ENCODE measurements around the gene FPR3.

FPR3 gene

GRCh38 chr19:51807111-51807701, 12.2 kb downstream of the FPR3 start:
- DNase-seq (ENCODE audit: low read depth) = no peak

GRCh38 chr19:51807925-51808324, 13.0 kb downstream of the FPR3 start:
- DNase-seq (ENCODE audit: low read depth) = no peak

- no peak for DNase-seq (ENCODE audit: low read depth)
Measured at GRCh38 chr19:51808333-51808986, 13.5 kb downstream of the FPR3 start.

- no peak for DNase-seq (ENCODE audit: low read depth)
Measured at GRCh38 chr19:51809787-51810186, 14.8 kb downstream of the FPR3 start.

GRCh38 chr19:51810223-51810622, 15.3 kb downstream of the FPR3 start:
- no peak for DNase-seq (ENCODE audit: low read depth)

GRCh38 chr19:51811344-51811743, 16.4 kb downstream of the FPR3 start:
- DNase-seq (ENCODE audit: low read depth) = no peak

- DNase-seq (ENCODE audit: low read depth) = no peak
Measured at GRCh38 chr19:51815043-51815442, 20.1 kb downstream of the FPR3 start.

GRCh38 chr19:51816711-51817110, 21.8 kb downstream of the FPR3 start:
- DNase-seq (ENCODE audit: low read depth) = no peak

GRCh38 chr19:51820011-51820410, 25.1 kb downstream of the FPR3 start:
- DNase-seq (ENCODE audit: low read depth) = no peak

GRCh38 chr19:51820831-51821446, 26.0 kb downstream of the FPR3 start:
- no peak for DNase-seq (ENCODE audit: low read depth)

- no peak for DNase-seq (ENCODE audit: low read depth)
Measured at GRCh38 chr19:51821456-51821855, 26.5 kb downstream of the FPR3 start.

GRCh38 chr19:51821921-51822320, 27.0 kb downstream of the FPR3 start:
- DNase-seq (ENCODE audit: low read depth) = no peak

GRCh38 chr19:51822325-51822724, 27.4 kb downstream of the FPR3 start:
- no peak for DNase-seq (ENCODE audit: low read depth)

- DNase-seq (ENCODE audit: low read depth) = no peak
Measured at GRCh38 chr19:51822946-51823345, 28.0 kb downstream of the FPR3 start.

- DNase-seq (ENCODE audit: low read depth) = no peak
Measured at GRCh38 chr19:51824281-51825005, 29.5 kb downstream of the FPR3 start.

- no peak for DNase-seq (ENCODE audit: low read depth)
Measured at GRCh38 chr19:51830274-51830673, 35.3 kb downstream of the FPR3 start.

GRCh38 chr19:51837145-51837544, 42.2 kb downstream of the FPR3 start:
- no peak for DNase-seq (ENCODE audit: low read depth)

GRCh38 chr19:51861870-51862622, 67.1 kb downstream of the FPR3 start:
- no peak for DNase-seq (ENCODE audit: low read depth)

GRCh38 chr19:51873097-51873496, 78.1 kb downstream of the FPR3 start:
- no peak for DNase-seq (ENCODE audit: low read depth)

Measured in stimulated activated CD8-positive, alpha-beta memory T cell treated with anti-CD3 and anti-CD28 coated beads, Interleukin-15, amount 100 ng/mL, for 24 hours (primary cell).